HG03039 (cell line): ENCODE results near the gene MXRA5.
"Not testable (repeated sequence)": the region's sequence is repeated elsewhere in the genome, so short reads cannot be mapped to it uniquely, and the experiment has no call there.

ENCODE experiments used
- ATAC-seq: cut with Tn5 transposase; IDR thresholded peaks from one replicate; pipeline ENCODE4 v1.9.1; 2021; ENCODE audit warnings: mild to moderate bottlenecking, moderate library complexity; ENCODE audit not compliant: unreplicated experiment

The MXRA5 gene

DNA sequence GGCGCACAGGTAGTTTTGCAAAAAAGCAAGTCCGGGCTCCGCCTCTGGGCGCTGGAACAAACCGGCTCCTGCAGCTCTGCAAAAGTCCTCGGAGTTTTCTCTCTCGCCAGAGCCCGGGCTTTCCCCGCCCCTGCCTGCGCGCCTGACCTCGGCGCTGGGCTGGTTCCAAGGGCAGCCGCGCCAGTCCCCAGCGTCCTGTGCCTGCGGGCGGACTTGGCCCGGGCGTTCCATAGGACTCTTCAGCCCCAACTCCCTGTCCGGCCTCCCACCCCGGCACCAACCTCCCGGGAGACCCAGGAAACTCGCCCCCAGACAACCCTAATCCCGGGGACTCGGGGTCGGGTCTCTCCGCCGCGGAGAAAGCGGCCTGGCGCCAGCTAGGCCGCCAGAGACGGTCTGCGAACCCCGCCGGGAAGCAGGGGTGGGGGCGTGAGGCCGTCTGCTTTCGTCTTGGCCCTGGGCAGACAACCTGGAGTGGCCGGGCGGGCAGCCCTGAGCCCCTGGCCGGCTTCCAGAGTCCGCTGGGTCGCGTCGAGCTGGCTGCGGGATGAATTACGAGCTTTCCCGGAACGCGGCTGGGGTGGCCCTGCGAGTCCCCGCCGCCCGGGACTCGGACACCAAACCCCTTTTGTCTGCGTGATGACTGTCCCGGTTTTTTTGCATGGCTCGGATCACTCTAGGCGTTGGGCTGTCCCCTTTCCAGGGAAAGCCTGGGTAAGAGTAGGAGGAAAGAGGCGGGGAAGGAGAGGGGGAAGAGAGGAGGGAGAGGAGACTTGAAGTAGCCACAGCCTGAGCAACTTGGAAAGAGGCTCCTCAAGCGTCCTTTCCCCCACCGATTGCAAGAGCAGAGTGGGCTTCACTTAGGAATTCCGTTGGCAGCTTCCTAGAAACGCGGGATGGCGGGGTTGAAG lies 916 bp downstream of the MXRA5 start:
- ATAC-seq, result no peak

DNA sequence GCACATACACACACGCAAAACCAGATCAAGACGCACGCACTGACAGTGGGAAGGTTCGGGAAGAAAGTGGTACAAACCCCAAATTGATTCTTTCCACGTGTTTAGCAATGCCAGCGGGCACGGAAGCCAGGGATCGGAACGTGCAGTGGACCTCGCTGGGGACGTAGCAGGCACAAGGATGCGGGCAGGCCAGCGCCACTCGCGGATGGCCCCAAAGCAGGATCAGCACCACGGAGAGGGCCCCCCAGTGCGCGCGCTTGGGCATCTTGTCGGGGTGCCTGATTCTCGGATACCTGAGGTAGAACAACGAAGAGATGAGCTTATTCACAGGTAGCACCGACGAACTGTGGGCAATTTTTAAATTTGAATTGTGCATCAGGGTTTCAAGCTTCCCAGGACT lies 2.9 kb downstream of the MXRA5 start:
- not testable (repeated sequence) for ATAC-seq

DNA sequence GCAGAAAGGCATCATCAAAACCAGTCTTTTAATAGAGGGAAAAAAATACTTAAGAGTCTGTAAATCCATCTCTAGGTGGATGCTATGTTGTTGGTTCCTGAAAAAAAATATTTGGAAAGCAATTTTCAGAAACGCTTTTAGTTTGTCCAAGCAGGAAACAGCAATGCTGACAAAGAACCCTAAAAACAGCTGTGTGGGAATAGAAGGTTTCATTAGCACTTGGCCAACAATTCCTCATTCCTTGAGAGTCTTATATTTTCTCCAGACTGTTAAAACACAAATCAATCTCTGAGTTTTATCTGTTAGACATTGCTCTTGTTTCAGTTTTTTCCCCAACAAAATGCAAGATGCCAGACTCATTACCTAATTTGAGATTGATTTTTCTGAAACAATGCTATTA lies 6.4 kb downstream of the MXRA5 start:
- no peak for ATAC-seq

DNA sequence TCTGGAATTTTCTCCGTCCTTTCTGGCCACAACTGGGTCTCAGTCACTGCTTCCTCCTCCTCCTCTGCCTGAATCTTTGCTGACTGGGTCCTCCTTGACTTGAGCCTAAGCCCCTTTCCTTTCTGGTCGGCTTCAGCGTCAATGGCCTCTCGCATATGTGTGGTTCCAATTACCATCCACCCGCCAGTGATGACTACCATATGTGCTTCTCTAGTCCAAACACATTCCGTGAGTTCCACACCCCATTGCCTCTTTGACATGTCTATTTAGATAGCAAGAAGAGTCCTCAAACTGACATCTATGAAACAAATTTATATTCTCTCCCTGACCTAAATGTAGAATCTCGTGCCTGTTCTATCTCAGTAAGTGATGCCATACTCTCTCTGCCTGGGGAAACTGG lies 19.8 kb downstream of the MXRA5 start:
- no peak for ATAC-seq

DNA sequence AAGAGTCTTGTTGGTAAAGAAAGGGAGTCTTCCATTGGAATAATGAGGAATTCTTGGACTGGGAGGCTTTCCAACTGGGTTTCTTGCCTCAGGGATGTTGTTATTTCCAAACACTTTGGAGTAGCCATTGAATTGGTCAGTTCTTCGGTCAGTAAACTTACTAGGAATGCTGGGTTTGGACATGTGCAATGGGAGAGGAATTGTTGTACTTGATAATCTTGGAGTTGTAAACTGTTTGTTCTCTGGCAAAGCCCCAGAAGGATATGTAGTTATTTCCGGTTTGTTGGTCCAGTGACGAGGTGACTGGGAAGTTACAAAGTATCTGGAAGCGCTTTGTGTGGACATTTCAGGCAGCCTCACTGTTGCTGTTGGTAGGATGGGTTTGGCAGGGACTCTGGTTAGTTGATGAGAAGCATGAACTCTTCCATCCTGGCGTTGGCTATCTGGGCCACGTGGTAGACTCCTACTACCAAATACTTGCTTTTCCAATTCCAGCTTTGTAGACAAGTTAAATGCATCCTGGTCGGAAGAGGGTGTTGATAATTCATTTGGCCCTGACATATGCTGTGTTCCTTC lies 25.9 kb downstream of the MXRA5 start:
- ATAC-seq, result no peak

DNA sequence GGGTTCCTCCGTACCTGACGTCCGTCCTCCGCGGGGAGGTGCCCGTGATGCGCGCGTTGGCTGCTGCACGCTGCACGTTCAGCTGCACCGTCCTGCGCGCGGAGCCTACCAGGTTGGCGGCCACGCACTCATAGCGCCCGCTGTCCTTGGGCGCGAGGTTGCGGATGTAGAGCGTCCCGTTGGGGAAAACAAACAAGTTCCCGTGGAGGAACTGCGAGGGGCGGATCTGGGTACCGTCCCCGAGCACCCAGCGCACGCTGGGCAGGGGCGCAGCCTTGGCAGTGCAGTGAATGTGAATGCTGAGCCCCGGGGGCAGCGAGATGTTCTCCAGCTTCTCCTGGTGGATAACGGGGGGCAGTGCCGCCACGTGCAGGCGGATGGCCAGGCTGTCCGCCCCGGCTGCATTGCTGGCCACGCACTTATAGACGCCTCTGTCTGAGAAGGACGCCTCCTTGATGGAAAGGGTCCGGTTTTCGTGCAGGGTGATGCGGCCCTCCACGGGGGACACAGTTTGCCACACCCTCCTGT lies 29.2 kb downstream of the MXRA5 start:
- no peak for ATAC-seq

DNA sequence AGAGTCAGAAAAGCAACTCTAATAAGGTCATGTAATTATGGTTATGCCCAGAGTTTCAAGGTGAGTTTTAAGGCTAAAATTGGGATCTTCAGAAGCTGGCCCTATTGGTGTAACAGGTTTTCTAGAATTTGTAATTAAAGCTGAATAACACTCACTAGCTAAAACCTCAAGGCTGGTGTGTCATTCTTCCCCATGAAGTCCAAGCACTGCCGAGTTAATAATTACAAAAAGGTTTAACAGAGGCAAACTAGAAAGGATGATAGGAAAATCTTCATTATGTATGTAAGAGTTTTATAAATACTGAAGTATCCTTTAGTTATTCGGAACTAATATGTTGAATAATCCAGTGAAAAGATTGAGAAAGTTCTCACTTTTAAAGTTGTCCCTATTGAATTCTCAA lies 34.3 kb downstream of the MXRA5 start:
- no peak for ATAC-seq

DNA sequence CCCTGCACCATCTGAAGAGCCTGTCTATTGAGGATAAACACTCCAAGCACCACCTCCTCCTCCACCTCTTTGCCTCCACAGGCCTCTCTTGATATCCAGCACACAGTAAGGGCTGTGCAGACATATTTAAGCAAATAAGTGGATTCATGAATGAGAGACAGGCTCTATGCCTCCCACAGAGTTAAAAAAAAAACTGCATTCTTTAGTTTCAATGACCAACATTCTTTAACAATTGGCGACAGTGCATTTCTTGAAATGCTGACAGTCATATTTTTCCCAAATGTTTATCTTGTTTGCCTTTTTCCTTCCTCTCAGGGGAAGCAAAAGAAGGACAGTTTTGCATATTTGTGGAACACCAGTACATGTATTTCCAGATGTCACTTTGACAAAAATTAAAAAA lies 38.6 kb downstream of the MXRA5 start:
- ATAC-seq, result no peak

DNA sequence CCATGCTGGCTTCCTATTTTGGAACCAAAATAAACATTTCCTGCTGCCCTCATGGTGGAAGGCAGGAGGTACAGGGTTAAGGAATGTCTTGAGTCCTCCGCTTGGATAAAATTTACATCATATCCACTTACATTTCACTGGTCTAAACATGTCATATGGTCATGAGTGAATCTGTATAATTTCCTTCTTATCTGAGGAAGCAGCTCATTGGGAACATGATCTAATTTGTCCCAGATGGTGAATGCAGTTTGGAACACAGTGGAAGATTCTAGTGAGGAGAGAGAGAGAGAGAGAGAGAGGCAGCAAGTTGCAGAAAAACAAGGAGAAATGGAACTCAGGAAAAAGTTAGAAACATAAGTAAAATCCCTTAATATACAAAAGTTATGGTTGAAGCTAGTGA lies 46.8 kb downstream of the MXRA5 start:
- ATAC-seq, result no peak

DNA sequence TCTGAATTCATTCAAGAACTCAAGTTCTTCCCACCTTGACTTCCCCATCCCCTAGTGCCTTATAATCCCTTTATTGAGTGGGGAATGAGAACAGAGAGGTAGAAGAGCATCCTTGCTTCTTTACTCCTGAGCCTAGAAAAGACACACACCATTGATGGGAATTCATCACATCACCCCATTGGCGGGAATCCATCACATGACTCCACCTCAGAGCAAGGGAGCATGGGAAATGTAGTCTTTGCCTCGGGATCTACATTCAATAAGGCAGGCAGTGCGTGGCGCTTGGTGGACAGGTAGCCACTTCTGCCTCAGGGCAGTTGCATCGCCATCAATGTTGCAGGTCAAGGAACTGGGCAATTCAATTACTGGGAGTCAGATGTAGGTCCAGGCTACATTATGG lies 50.7 kb downstream of the MXRA5 start:
- no peak for ATAC-seq

DNA sequence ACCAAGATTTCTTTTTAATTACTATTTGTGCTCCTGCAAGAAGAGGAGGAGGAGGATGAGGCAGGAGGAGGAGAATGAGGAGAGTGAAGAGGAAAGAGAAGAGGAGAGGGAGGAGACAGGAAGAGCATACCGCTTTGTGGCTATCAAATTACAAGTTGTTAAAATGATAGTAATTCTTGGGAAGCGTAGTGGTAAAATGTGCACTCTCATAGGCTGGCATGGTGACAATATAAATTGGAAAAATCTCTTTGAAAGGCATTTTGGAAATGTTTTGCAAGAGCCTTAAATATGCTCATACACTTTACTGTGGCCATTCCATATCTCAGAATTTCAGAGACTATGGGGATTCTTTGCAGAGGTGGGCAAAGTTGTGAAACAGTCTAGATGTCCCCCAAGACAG lies 53.2 kb downstream of the MXRA5 start:
- ATAC-seq, result no peak

DNA sequence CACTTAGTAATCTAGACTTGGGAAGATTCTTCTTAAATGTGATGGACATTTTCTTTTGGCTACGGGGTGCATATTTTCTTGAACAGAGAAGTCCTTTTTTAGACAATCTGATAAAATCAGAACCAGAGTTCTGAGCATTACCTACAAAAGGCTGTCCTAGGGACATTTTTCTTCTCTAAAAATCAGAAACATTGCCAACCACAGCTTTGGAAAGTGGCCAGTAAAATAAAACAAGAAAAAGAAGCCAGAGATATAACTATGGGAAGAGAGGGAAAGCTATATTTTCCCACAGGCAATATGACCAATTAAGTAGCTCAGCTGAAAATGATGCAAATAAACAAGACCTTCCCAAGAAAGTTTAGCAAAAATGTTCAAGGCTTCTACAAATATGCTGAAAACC lies 55.9 kb downstream of the MXRA5 start:
- no peak for ATAC-seq

DNA sequence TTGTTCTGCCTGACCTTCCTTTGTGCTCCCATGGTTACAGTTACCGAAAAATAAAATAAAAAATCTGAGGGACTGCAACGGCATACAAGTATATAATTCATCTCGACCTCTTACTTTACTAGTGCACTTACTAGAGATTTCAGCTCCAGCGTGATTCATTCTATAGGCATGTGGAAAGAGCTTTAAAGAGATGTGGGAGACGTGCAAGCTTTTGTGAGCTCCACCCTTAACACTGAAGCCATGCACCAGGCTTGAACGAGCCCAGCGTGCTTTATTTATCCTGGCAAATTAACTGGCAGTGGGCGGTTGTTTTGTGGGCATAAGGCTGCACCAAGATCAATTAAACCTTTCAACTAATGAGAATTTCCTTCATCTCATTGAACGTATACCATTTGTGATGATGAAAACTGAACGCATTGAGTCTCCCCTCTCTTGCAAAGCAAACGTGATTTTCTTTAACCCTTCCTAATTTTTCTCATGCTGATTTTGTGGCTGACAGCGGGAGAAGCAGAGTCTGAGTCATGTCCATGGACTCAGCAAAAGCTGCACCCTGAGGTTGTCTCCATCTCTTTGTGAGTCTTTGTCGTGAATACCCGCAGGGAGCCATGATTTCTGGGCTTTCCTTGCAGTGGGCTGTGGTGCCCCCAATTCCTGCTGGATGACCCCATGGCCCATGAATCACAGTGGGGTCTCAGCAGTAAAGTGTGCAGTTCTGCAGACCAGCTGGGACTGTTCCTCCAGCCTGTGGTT lies 60.1 kb downstream of the MXRA5 start:
- ATAC-seq, result no peak

DNA sequence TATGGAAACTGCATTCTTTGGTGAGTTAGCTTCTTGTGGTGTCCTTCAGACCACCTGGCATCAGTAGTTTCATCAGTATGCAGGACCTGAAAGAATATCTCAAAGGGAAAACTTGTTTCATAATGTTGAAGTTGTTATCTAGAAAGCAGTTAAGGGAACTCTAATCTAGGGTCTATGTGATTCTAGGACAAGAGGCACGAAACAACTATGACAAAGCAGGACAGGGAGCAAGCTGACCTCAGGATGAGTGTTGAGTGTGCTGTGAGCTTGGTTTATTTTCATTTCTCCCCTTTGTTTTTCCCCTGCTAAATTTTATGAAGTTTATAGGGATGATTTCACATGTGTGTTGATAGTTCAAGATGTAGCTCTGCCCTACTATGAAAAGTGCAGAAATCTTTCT lies 65.7 kb downstream of the MXRA5 start:
- ATAC-seq, result no peak

DNA sequence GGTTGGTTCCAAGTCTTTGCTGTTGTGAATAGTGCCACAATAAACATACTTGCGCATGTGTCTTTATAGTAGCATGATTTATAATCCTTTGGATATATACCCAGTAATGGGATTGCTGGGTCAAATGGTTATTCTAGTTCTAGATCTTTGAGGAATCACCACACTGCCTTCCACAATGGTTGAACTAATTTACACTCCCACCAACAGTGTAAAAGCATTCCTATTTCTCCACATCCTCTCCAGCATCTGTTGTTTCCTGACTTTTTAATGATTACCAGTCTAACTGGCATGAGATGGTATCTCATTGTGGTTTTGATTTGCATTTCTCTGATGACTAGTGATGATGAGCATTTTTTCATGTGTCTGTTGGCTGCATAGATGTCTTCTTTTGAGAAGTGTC lies 72.8 kb downstream of the MXRA5 start:
- not testable (repeated sequence) for ATAC-seq

DNA sequence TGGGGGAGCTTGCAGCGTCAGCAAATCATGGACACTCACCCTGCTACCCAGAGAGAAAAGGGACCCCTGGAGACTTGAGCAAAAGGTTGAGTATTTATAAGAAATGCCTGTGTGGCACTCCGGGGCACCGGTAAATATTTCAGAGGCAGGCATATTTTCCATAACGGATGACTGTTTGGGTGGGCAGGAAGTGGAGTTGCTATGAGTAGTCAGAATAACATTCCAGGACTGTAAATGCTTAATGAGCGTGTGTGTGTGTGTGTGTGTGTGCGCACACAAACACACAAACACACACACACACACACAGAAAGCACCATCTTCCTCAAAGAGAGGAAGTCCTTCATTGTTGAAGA lies 74.6 kb downstream of the MXRA5 start:
- no peak for ATAC-seq

DNA sequence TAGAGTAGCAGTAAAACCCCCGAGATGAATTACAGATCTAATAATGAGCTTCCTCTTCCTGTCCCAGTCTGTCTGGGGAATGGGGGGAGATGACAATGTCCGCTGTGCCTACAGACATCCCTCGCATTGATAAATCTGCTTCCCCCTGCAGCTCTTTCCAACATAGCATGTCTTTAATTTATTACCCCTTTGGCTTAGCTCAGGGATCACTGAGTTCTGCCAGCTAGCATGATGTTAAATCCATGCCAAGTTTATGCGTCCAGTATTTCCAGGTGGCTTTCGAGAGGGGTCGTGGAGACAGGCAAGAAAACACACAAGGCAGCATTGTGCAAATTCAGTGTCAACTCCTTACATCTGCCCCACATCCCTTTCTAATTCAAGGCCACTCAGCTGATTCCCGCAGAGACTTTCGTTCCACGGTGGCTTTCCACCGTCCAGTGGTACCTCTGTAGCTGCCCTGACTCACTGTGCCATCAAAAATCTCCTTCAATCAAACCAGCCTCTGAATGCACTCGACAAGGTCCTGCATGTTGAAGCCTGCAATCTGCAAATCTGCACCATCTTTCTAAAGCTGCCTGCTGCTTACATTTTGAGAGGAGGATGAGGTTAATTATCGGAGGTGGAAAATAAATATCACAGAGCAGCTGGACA lies 75.1 kb downstream of the MXRA5 start:
- ATAC-seq, result no peak

DNA sequence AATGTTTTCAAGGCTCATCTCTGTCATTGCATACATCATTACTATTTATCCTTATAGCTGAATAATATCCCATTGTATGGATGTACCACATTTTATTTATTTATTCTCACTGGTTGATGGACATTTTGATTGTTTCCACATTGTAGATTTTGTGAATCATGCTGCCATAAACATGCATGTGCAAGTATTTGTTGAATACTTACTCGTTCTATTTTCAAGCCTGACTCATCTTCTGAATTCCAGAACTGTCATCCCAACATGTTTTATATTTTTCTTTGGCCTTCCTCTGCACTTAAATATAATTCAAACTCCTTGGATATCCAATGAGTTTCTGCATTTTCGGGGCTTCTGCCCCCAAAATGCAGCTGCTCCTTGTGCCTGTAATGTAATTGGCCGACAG lies 77.6 kb downstream of the MXRA5 start:
- no peak for ATAC-seq

DNA sequence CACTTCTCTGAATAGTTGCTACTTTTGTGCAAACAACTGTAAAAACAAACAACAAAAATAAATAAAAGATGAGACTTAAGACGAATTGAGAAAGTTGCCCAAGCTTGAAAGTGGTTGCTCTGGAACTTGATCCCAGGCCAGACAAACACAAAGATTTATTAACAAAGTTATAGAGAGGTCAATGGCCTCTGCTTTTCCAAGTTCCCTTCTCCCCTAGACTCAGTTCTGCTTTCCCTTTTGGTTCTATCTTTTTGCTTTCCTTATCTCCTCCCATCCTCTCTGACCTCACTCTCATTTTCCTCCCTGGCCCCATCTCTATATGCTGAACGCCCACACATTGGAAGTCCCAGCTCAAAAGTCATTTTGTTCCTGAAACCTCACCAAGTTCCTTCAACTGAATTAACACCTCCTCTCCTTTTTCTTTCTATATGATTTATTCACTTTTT lies 82.7 kb downstream of the MXRA5 start:
- ATAC-seq, result no peak

DNA sequence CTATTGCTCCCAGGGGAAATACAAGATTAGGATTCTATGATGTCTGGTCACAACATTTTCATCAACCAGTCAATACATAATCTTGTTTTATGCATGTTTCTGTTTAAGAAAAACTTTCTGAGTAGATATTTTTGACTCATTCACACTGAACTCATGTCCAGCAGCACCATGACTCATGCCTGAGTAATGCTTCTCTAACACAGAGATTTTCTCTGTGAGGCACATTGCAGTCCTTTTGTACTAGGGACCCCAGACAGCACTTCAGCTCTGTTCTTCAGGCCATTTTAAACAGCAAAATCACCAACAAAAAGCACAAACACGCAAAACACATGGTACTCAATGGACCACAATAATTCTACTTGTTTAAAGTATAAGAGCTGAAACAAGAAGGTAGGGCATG lies 83.6 kb downstream of the MXRA5 start:
- no peak for ATAC-seq
